ENCODE data around the gene SERPINC1. TPM values are rescaled to one million over a fixed set of nuclear protein-coding genes. Genes with fewer than 3 reads are reported as not detected.
"Not testable (repeated sequence)": the region's sequence is repeated elsewhere in the genome, so short reads cannot be mapped to it uniquely, and the experiment has no call there.

Gene SERPINC1
- polyA plus RNA-seq, 1 donor (not counting 4 experiments of a cell fraction or from before 2014, with no cell fraction given) = 0.14 TPM

- Histone ChIP-seq H3K27me3 (ENCODE audit: control insufficient read depth, extremely low read depth, insufficient read depth, low read length) (no peaks in the 10 kb centered on the region), H3K9me3 (ENCODE audit: control insufficient read depth, low read depth, low read length) (no peaks in the 10 kb centered on the region), H3K4me3 (ENCODE audit: control insufficient read depth in 2 of 3, extremely low read depth in 1 of 3, insufficient read depth in 2 of 3, low read depth in 1 of 3, low read length in 3 of 3) (no peak overlapping the region), H4K20me1 (ENCODE audit: control insufficient read depth, extremely low read depth, insufficient read depth, low read length) (peaks cover 18% of the 10 kb centered on the region), H2AFZ (ENCODE audit: control insufficient read depth, low read length) (no peak overlapping the region), H3K9me1 (ENCODE audit: control insufficient read depth, extremely low read depth, insufficient read depth, low read length) (no peaks in the 10 kb centered on the region), H3K36me3 (ENCODE audit: control insufficient read depth in 2 of 2, extremely low read depth in 1 of 2, insufficient read depth in 2 of 2, low read length in 2 of 2) (peaks cover 21 to 23% of the 10 kb centered on the region in 2 experiments), H3K79me2 (ENCODE audit: control insufficient read depth, insufficient read depth, low read length) (peaks cover 4% of the 10 kb centered on the region), H3K9ac (ENCODE audit: control insufficient read depth, extremely low read depth, insufficient read depth, low read length) (no peak overlapping the region), H3K4me1 (ENCODE audit: control insufficient read depth, extremely low read depth, insufficient read depth, low read length) (peaks cover 5% of the 10 kb centered on the region), H3K4me2 (ENCODE audit: control insufficient read depth, extremely low read depth, insufficient read depth, low read depth, low read length) (no peak overlapping the region), H3K27ac (ENCODE audit: control insufficient read depth, insufficient read depth, low read length) (no peak overlapping the region)
- dilution Hi-C loops (cut with MboI; ENCODE audit: extremely low pct_ligation_motif_present, low sequenced_read_pairs) = no loop called here
- DNase-seq (ENCODE audit: low read depth, low spot score) (no peak), FAIRE-seq (no peak)
- no peak for TF ChIP-seq CTCF (optimal IDR thresholded peaks at IDR 0.05 in 1 of 3, IDR thresholded peaks at IDR 0.05 in 1 of 3, conservative IDR thresholded peaks at IDR 0.05 in 1 of 3; ENCODE audit: extremely low read depth in 1 of 3, insufficient read depth in 2 of 3, low read length in 3 of 3)
- no peak for TF ChIP-seq EZH2 (IDR thresholded peaks at IDR 0.05; ENCODE audit: low read length)
Measured at GRCh38 chr1:173860065-173860464, 57.1 kb downstream of the SERPINC1 start.

GRCh38 chr1:173859547-173859946, 57.6 kb downstream of the SERPINC1 start:
- Histone ChIP-seq H3K36me3 (ENCODE audit: control insufficient read depth in 2 of 2, extremely low read depth in 1 of 2, insufficient read depth in 2 of 2, low read length in 2 of 2) (peaks cover 16 to 19% of the 10 kb centered on the region in 2 experiments), H4K20me1 (ENCODE audit: control insufficient read depth, extremely low read depth, insufficient read depth, low read length) (peaks cover 12% of the 10 kb centered on the region)
- H3K4me3 ChIP-seq (ENCODE audit: control insufficient read depth in 2 of 3, extremely low read depth in 1 of 3, insufficient read depth in 2 of 3, low read depth in 1 of 3, low read length in 3 of 3); H3K27me3 ChIP-seq (ENCODE audit: control insufficient read depth, extremely low read depth, insufficient read depth, low read length); H3K9ac ChIP-seq (ENCODE audit: control insufficient read depth, extremely low read depth, insufficient read depth, low read length); H2AFZ ChIP-seq (ENCODE audit: control insufficient read depth, low read length); DNase-seq (ENCODE audit: low read depth, low spot score); H3K9me1 ChIP-seq (ENCODE audit: control insufficient read depth, extremely low read depth, insufficient read depth, low read length); H3K4me1 ChIP-seq (ENCODE audit: control insufficient read depth, extremely low read depth, insufficient read depth, low read length); H3K27ac ChIP-seq (ENCODE audit: control insufficient read depth, insufficient read depth, low read length); FAIRE-seq; dilution Hi-C loops (cut with MboI; ENCODE audit: extremely low pct_ligation_motif_present, low sequenced_read_pairs); H3K4me2 ChIP-seq (ENCODE audit: control insufficient read depth, extremely low read depth, insufficient read depth, low read depth, low read length); H3K9me3 ChIP-seq (ENCODE audit: control insufficient read depth, low read depth, low read length); H3K79me2 ChIP-seq (ENCODE audit: control insufficient read depth, insufficient read depth, low read length): not testable (repeated sequence)

- no peak for TF ChIP-seq CTCF (optimal IDR thresholded peaks at IDR 0.05 in 1 of 3, IDR thresholded peaks at IDR 0.05 in 1 of 3, conservative IDR thresholded peaks at IDR 0.05 in 1 of 3; ENCODE audit: extremely low read depth in 1 of 3, insufficient read depth in 2 of 3, low read length in 3 of 3)
- TF ChIP-seq EZH2 (IDR thresholded peaks at IDR 0.05; ENCODE audit: low read length) = no peak
- no peak overlapping the region for H3K27ac ChIP-seq (ENCODE audit: control insufficient read depth, insufficient read depth, low read length)
Measured at GRCh38 chr1:173857363-173857917, 59.7 kb downstream of the SERPINC1 start.

More at GRCh38 chr1:173857363-173857917, 59.7 kb downstream of the SERPINC1 start:
- Histone ChIP-seq H3K4me3 (ENCODE audit: control insufficient read depth in 2 of 3, extremely low read depth in 1 of 3, insufficient read depth in 2 of 3, low read depth in 1 of 3, low read length in 3 of 3) (no peak overlapping the region), H3K9me1 (ENCODE audit: control insufficient read depth, extremely low read depth, insufficient read depth, low read length) (no peaks in the 10 kb centered on the region), H3K27me3 (ENCODE audit: control insufficient read depth, extremely low read depth, insufficient read depth, low read length) (no peaks in the 10 kb centered on the region), H3K4me1 (ENCODE audit: control insufficient read depth, extremely low read depth, insufficient read depth, low read length) (no peaks in the 10 kb centered on the region), H4K20me1 (ENCODE audit: control insufficient read depth, extremely low read depth, insufficient read depth, low read length) (no peaks in the 10 kb centered on the region), H3K9ac (ENCODE audit: control insufficient read depth, extremely low read depth, insufficient read depth, low read length) (no peak overlapping the region), H3K4me2 (ENCODE audit: control insufficient read depth, extremely low read depth, insufficient read depth, low read depth, low read length) (no peak overlapping the region), H3K79me2 (ENCODE audit: control insufficient read depth, insufficient read depth, low read length) (no peaks in the 10 kb centered on the region), H2AFZ (ENCODE audit: control insufficient read depth, low read length) (no peak overlapping the region), H3K36me3 (ENCODE audit: control insufficient read depth in 2 of 2, extremely low read depth in 1 of 2, insufficient read depth in 2 of 2, low read length in 2 of 2) (peaks cover 5 to 14% of the 10 kb centered on the region in 2 experiments), H3K9me3 (ENCODE audit: control insufficient read depth, low read depth, low read length) (no peaks in the 10 kb centered on the region)
- DNase-seq (ENCODE audit: low read depth, low spot score) (no peak), FAIRE-seq (no peak)
- dilution Hi-C loops (cut with MboI; ENCODE audit: extremely low pct_ligation_motif_present, low sequenced_read_pairs) = no loop called here

All from keratinocyte (primary cell).